Measurements from ENCODE around the gene KRT76. TPM values are rescaled to one million over a fixed set of nuclear protein-coding genes. Genes with fewer than 3 reads are reported as not detected.

The KRT76 gene
- total RNA-seq, 1 experiment from 2014 or later = not detected

GRCh38 chr12:52815161-52815560 lies 38.0 kb upstream of the KRT76 start:
- Mint-ChIP-seq H3K27ac (no peak overlapping the region), H3K36me3 (ENCODE audit: insufficient read depth in 1 of 3, low read depth in 3 of 3) (no peaks in the 10 kb centered on the region; a peak in 1 of 7 replicates), H3K27me3 (ENCODE audit: low read depth) (peaks cover 3% of the 10 kb centered on the region), H3K4me1 (peaks cover 3 to 7% of the 10 kb centered on the region in 2 experiments; a peak in 3 of 4 replicates), H3K9me3 (no peaks in the 10 kb centered on the region), H3K4me3 (no peak overlapping the region)
- H2BK120ac ChIP-seq (ENCODE audit: low read depth, low read length, poor library complexity, severe bottlenecking) = no peak overlapping the region
- H3K79me2 ChIP-seq (ENCODE audit: insufficient read depth, low read length) = no peaks in the 10 kb centered on the region
- no peak overlapping the region for H3K9ac ChIP-seq (ENCODE audit: extremely low read depth, insufficient read length, low read length)
- H3K23ac ChIP-seq (ENCODE audit: insufficient read length, low read depth, low read length) = no peak overlapping the region
- no peak overlapping the region for H3K27ac ChIP-seq (ENCODE audit: insufficient read length, low read depth, low read length)
- H2AK5ac ChIP-seq (ENCODE audit: insufficient read length, low read length) = no peak overlapping the region
- H3K18ac ChIP-seq (ENCODE audit: insufficient read length, low read depth, low read length) = no peak overlapping the region
- H3T11ph ChIP-seq (ENCODE audit: low read length) = no peak overlapping the region
- no peak overlapping the region for H2BK5ac ChIP-seq (ENCODE audit: insufficient read length, low read length)
- no peak overlapping the region for H2BK20ac ChIP-seq (ENCODE audit: low read depth, low read length, poor library complexity, severe bottlenecking)
- H3K4me1 ChIP-seq (ENCODE audit: insufficient read depth, low read length) = no peaks in the 10 kb centered on the region
- no peak overlapping the region for H3K4ac ChIP-seq (ENCODE audit: low read depth, low read length)
- H3K27me3 ChIP-seq (ENCODE audit: insufficient read depth, low read length) = no peaks in the 10 kb centered on the region
- no peak for DNase-seq
- H3K56ac ChIP-seq (ENCODE audit: insufficient read length, low read depth, low read length) = no peak overlapping the region
- no CpG with 5 or more reads among the region's 4 CpGs for WGBS (ENCODE audit: extremely low coverage, insufficient read length, low lambda C conversion rate)
- H2BK15ac ChIP-seq (ENCODE audit: low read depth, low read length) = no peak overlapping the region
- no peak overlapping the region for H4K8ac ChIP-seq (replicated peaks; ENCODE audit: insufficient read length, low read depth, low read length)
- H3K23me2 ChIP-seq (ENCODE audit: insufficient read length, low read depth, low read length, poor library complexity, severe bottlenecking) = no peaks in the 10 kb centered on the region
- H3K4me2 ChIP-seq (ENCODE audit: insufficient read depth, insufficient read length, low read length) = no peak overlapping the region
- H3K9me3 ChIP-seq (ENCODE audit: control insufficient read depth, low read depth, low read length) = no peaks in the 10 kb centered on the region
- TF ChIP-seq CTCF (conservative IDR thresholded peaks at IDR 0.05) = no peak
- no peak overlapping the region for H4K91ac ChIP-seq (ENCODE audit: insufficient read length, low read depth, low read length)
- H4K5ac ChIP-seq (ENCODE audit: insufficient read length, low read depth, low read length) = no peak overlapping the region
- H3K79me1 ChIP-seq (ENCODE audit: insufficient read depth, low read depth, low read length, poor library complexity, severe bottlenecking) = no peaks in the 10 kb centered on the region
- H3K14ac ChIP-seq (ENCODE audit: insufficient read depth, low read length) = no peak overlapping the region
- H4K20me1 ChIP-seq (ENCODE audit: control insufficient read depth, insufficient read depth, insufficient read length) = no peaks in the 10 kb centered on the region
- H2BK12ac ChIP-seq (ENCODE audit: insufficient read length, low read depth, low read length) = no peak overlapping the region
- no peak overlapping the region for H2AFZ ChIP-seq (ENCODE audit: low read length)

Data from H9 (cell line).